CD4-positive, alpha-beta T cell treated with Interleukin-2 at 100 ng/mL for 4 hours (primary cell): ENCODE results near the gene MSX1.

Experiments
- DNase-seq: peaks from one replicate; pipeline ENCODE4 v3.0.0-alpha.2; 2020; ENCODE audit warnings: low spot score

Gene MSX1

DNA sequence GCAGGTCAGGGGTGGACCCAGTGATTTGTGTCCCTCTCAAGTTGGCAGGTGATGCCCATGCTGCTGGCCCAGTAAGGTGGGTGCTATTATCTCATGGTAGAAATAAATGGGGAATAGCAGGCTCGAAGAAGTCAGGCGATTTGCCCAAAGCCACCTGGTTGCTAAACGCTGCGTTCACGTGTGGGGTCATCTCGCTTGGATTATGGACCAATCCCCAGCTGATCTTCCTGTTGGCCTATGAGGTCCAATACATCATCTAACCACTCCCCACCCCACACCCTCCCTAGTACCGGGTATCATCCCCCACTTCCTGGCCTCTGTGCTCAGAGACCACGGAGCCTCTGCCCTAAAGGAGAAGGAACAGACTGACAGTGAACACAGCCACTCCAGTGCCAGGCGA is 18.3 kb upstream of the MSX1 start:
- no peak for DNase-seq

DNA sequence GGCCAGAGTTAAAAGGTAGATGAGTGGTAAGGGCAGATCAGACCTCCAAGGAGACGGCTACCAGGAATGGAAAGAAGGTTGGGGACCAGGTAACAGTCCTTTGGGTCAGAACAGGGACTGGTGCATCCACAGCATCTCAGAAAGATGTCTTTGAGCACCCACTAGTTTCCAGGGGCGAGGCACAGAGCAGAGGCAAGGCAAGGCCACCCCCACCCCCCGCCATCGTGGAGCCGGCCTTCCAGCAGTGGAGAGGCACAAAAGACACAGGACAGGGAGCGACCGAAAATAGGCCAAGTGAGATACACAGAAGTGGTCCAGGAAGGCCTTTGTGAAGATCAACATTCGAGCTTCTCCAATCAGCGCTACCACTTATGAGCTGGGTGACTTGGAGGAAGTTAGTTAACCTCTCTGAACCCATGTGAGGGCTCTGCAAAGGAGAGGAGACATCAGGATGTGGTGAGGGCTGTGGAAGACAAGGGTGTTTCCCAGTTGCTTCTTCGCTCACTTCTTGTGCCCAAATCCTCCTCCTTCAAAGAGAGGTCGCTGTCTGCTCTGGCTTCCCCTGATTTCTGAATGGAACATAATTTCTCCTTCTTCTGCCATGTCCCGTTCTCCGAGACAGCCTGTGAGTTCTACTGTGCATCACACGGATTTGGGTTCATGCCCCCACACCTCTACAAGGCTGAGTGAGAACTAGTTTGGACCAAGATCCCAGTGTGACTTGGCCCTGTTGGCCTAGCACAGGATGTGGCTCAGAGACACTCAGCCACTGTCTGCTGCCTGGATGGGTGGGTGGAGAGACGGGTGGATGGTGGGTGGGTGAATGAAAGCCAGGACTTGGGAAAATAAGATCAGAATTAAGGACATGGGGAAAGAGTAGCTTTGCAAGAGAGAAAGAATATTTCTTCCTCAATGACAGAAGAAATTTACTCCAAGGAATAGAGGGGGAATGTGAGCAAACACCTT is 16.7 kb upstream of the MSX1 start:
- no peak for DNase-seq

DNA sequence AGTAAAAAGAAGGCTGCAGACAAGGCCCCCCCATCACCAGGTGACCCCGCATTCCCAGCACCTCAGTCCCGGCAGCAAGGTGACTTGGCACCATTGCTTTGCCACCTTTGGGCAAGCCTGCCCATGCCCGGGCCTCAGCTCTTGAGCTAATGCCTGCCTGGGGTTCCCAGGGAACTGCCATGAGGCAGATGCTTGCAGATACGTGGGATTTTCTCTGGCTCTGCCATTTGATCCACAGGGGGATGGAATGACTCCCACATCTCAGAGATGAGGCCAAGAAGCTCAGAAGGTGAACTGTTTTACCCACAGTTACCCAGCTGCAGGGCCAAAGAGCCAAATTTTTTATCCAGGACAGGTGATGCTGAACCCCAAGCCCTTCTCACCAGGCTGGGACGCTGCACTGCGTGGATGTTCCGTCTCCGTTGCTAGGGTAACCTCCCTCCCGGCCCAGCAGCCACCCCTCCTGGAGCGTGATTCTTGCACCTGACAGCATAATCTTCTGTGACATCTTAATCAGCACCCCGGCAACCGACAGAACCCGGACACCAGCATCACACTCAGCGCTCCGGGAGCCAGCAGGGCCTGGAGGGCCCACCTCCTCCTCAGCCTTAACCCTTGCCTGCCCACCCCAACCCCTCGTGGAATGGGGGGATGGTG is 15.7 kb upstream of the MSX1 start:
- DNase-seq, result no peak

DNA sequence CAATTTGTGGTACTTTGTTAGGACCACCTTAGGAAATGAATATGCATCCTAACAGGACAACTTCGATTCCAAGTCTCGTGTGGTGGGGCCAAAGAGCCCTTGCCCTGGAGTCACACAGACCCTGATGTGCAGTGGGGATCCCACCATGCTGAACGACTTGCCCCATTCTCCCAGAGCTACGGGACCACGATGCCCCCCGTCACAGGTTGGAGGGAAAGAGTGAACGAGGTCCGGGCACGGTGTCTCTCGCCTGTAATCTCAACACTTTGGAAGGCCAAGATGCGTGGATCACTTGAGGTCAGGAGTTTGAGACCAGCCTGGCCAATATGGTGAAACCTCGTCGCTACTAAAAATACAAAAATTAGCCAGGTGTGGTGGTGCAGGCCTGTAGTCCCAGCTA is 14.4 kb upstream of the MSX1 start:
- DNase-seq, result no peak

DNA sequence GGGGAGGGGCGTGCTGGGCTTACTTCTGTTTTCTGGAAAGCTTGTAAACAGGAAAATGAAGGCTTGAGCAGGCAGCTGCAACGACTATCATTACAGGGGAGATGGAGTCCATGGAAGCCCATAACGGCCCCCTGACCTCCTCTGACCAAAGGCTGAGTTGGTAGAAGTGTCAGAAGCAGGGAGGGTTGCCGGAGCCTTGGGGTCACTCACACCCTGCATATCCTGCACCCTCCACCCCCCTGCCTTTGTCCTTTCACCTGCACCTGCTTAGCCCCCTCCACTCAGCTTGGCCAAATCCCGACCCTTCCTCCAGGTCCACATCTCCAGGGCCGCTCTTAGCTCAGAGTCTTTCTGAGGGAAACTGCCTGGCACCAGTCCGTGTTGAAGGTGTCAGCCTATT is 12.5 kb upstream of the MSX1 start:
- no peak for DNase-seq

DNA sequence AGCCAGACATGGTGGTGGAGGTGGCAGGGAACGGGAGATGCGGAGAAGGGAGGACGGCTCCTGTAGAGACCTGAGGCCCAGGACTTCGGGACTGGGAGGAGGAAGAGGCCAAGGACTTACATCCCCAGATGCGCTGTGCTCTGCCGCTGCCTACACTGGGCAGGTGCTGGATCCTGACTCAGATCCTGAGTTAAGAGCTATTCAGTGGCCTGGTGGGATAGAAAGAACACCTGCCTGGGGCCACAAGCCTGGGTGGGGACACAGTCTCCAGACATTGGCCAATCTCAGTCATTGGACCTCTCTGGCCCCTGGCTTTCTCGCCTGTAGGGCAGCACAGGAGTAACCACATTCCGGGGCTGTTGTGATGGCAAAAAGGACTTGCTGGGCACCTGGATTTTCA is 10.9 kb upstream of the MSX1 start:
- no peak for DNase-seq

DNA sequence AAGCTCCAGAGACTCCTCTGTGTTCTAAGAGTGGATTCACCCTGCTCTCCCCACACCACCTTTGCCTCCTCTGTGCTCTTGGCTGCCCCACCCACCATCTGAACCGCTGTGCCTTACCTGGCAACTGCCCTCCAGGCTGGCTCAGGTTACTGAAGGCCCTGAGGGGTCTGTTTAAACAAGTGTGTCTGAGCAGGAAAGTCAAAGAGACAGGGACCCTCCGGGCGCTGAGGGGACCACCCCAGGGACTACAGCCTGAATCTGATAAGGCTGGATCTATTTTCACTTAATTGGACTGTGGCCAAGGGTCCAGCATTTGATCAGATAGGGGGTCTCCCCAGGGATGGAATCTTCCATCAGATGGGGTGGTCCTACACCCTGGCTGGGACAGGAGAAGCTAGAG is 10.4 kb upstream of the MSX1 start:
- no peak for DNase-seq

DNA sequence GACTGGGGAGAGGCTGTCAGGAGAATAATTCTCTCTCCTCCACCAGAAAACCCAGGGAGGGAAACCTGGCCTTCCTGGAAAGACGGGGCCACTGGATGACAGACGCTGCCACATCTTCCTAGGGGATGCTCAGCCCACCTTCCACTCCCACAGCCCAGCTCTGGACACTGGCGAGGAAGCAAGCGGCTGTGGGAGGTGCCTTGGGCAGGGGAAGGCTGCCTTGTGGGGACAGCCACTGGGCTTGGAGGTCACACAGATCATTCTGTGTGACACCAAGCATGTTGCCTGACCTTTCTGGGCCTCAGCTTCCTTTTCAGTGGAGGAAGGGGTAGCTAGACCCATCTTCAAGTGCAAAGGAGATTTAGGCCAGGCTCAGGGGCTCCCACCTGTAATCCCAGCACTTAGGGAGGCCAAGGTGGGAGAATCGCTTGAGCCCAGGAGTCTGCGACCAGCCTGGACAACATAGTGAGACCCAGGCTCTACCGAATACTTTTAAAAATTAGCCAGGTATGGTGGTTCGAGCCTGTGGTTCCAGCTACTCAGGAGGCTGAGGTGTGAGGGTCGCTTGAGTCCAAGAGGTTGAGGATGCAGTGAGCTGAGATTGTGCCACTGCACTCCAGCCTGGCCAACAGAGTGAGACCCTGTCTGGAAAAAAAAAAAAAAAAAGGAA is 9.8 kb upstream of the MSX1 start:
- no peak for DNase-seq

DNA sequence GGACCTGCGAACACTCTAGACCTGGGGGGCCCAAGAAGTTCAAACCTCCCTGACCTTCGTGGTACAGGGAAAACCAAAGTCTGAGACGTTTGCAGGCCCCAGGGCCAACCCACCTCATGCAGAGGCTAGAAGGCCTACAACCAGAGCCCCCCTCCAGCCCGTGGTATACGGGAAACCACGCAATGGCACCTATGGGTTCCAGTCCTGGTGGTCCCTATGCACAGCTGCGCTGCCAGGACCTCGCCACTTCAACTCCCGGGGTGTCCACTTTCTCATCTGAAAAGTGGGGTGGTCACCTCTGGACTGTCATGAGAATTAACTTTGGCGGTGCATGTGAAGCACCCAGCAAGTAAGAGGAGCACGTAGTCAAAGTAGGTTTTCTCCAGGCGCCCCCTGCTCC is 8.4 kb upstream of the MSX1 start:
- no peak for DNase-seq

DNA sequence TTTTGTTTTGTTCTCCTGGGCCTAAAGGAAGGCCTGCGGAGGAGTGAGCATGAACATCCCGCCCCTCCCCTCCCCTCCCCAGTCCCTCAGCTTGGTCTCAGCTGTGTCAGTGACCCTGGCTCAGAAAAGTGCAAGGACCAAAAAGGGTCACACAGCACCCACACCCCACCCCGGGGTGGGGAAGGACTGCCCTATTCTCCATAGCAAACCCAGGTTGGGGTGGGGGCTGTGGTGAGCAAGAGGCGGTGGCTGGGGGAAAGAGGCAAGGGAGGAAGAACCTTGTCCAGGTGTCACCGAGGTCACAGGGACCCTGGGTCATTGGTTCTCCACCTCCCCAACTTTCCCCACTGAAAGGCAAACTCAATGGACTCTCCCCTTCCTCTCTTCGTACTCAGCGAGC is 7.6 kb upstream of the MSX1 start:
- DNase-seq, result no peak

DNA sequence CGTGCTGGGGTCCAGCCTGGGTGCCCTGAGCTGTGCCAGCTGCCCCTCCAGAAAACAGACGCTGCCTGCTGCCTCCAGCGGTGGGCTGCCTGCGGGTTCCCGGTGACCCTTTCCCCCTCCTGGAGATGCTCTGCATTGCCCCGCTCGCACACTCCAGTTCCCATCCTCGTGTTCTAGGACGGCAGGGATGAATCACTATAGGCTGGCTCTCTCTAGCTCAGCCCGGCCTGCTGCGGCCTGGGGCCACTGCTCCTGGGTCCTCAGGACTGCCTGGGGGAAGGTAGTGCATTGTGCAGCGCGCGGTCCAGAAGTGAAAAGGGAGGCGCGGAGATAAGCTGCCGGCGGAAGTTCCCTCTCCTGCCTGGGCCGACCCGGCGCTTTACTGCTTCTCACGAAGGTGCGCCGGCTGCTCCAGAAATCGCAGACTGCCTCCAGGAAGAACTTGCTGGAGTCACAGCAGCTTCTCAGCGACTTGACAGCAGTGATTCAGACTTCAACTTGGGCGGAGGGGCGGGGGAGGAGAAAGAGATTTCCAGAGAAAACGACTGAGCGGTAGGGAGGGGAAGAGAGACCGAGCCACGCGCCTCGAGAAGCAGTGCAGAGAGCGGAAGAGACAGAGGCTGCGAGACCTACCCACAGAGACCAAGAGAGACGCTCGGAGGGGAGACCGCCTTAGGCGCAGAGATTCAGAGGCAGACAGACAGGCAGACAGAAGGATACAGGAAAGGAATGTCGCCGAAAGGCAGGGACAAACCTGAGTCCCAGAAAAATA is 6.7 kb upstream of the MSX1 start:
- peak; percentile 5 for DNase-seq

DNA sequence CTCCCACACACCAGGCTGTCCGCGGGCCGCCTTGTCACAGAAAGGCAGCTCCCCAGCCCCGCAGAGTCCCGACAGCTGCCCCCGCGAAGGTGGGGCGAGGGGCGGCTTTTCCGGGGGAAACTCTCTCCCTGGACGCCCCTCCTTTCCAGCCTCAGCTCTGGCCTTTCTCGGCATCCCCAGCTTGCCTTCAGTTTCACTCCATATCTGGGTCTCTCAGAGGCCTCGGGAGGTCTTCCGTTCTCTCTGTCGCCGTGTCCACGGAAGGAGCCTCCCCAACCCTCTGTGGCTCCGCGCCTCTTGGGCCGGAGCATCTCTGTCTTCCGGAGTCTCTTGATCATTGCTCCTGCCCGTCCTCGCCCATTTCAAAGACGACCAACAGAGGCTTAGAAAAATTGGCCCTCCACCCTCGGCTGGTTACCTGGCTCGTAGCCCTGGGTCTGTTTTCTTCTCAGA is 6.1 kb upstream of the MSX1 start:
- no peak for DNase-seq

DNA sequence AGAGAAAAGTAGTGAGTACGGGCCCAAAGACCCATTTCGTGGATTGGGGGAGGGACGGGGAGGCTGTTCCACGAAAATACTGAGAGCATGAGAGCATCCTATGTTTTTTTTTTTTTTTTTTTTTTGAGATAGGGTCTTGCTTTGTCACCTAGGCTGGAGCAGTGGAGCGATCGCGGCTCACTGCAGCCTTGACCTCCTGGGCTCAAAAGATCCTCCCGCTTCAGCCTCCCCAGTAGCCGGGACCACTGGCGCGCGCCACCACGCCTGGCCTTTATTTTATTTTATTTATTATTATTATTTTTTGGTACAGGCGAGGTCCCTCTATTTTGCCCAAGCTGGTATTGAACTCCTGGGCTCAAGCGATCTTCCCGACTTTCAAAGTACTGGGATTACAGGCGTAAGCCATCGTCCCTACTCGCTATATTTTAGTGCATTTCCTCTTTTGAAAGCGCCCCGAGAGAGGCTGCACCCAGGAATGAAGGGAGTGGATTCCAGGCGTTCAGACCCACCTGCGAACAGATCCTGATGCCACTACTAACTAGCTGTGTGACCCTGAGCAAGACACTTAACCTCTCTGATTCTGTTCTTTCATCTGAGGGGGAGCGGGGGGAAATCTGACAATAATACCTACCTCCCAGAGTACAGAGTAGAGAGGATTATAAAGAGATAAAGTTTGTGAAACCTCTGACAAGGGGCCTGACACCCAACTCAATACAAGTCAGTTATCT is 5.4 kb upstream of the MSX1 start:
- DNase-seq, result no peak

DNA sequence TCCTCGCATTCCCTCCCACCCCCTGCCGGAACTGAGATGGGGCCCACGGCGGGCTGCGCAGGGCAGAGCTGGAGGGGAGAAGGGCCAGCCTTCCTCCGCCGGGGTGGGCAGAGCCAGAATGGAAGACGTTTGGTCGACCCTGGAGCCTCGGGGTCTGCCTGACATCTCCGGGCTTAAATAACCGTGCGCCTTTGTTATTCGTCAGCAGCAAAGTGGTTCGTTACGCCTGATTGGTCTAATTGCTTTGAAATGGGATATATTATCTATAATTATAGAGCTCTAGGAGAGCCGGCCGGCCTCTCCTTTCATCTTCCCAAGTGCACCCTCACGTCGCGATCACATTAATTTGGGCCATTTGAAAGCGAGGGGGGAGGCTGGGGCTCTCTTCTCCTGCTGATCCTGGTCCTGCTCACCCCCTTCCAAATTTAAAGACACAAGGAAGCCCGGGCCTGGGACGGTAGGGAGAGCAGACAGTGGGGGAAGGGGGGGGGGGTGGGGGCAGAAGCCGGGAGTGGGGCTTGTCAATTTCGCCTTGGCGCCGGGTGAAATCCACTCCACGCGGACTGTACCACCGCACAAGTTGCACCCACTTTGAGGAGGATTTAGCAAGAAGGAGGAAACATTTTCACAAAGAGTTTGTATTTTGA is 4.7 kb upstream of the MSX1 start:
- DNase-seq, result no peak

DNA sequence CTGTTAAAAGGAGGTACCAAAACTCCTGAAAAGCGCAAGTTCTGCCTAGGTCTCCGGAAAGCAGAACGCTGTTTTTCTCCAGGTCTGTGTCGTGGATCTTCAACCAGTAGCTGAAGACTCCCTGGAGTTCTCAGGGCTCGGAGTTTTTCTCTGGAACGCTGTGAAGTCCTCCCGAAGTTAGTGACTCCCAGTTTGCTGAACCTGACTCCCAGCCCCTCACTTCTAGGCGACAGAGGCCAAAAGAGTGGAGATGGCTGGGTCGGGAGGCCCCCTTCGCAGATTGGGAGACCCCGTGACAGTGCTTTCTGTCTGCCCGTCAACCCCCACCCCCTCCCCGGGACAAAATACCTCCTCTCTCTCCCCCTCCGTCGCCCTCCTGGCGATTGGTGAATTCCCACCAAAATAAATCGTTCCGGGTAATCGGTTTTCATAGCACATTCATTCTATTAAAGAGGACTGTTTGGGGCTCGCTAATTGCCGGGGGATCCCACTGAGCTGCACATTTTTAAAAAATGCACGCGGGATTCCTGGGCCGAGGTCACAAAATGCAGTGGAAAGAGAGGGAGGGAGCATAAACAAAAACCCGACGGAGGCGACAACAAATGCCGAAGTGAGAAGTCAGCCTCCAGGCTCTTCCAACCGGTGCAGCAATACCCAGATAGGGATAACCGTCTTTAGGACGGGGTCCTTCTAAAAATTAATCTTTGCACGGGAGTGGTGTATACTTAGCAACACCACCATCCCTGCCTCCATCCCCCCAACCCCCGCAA is 4.0 kb upstream of the MSX1 start:
- no peak for DNase-seq

DNA sequence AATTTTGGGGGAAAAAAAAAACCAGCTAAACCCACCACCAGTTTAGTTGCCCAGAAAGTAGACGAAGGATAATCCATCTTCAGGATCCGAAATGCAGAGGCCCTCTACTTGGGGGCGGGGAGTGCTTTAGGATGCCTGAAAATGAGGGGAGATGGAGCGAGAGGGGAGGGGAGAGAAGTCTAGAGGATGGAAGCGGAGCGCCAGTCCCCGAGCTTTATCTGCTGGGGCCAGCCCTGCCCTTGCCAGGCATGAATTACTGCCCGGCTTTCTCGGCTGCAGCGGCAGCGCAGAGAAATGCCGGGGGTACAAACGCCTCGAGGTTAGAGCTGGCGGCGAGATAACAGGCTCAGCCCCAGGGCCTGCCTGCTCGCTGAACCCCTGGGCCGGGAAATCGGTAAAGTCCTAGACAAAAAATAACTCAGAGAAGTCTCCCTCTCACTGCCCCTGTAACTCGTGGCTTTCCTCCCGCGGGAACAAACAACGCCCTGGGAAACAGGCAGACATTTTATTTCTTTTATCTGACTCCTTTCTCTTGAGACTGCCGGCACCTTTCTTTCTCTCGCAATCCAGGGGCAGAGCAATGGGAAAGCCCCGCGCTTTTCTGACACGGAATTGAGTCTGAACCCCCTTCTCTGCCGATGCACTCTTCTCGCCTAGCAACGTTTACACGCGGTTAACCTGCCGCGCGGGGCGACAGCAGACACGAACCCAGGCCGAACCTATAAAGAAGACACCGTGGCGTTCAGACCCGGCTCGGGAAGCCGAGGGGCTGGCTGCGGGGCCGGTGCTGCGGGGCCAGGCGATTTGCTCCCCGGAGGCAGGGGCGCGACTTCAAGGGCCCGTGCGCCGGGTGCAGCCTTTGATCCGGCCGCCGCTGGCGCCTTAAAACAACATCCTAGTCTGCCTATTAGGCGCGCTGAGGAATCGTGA is 3.1 kb upstream of the MSX1 start:
- no peak for DNase-seq

DNA sequence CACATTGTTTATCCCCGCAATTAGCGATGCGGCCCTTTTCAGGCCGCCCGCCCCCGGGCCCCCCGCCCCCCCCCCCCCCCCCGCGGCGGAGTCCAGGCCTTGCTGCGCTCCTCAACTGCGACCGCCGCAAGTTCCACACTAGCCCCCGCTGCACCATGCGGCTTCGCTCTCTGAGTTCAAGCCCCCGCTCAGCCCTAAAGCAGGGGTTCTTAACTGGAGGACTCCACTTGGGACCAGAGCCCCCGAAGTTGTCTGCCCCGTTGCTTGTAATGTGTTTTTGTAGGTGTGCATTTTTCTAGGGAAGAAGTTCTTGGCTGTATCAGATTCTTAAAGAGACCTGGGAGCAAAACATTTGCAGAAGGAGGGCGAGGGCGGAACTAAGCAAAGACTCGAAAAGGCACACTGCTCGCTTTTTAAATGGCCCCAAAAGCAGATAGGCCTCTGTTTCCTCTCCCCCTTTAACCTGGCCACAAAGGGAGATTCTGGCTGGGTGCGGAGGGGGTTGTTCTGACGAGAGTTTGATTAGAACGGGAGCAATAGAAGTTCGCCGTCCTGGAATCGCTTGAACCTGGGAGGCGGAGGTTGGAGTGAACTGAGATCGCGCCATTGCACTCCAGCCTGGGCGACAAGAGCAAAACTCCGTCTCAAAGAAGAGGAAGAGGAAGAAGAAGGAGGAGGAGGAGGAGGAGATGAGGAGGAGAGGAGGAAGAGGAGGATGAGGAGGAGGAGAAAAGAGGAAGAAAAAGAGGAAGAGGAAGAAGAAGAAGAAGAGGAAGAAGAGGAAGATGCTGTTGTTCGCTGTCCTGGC is 2.3 kb upstream of the MSX1 start:
- no peak for DNase-seq

DNA sequence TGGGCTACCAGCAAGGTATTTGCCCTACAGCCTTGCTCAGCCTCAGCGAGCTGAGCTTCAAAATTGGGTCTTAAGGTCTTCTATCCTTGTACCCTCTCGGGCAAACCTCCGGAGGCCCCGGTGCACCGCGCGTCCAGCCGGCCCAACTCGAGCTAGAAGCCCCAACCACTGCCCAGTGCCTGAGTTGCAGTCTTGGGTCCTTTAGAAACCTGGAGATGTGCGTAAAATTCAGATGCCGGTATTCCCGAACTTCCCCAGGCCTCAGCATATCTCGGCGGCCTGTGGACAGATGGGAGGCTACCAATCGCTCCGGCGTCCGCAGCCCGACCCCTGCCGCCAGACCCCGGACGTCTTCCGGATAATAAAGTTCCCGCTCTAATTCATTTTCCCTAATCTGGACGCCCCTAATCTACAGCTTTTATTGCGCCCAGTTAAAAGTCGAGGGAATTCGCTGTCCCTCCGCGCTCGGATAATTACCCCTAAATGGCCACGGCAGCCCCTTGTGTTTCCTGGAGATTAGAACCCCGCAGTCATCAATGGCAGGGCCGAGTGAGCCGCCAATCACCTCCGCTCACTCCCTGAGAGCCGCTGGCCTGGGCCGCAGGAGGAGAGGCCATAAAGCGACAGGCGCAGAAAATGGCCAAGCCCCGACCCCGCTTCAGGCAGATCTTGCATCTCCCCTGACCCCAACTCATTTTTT is 1.5 kb upstream of the MSX1 start:
- DNase-seq, result no peak
